Gastroesophageal sphincter (tissue), 3 donors: Measurements from ENCODE around the gene RHOH.

Experiments used
- EP300 ChIP-seq: sonication (generic); formaldehyde crosslinking; IDR thresholded peaks from one replicate; pipeline ENCODE4 v1.6.1; 2017; ENCODE audit warnings: antibody characterized with exemption, mild to moderate bottlenecking
- POLR2A ChIP-seq, 2 donors: fragments of 450-650 bp; IDR thresholded peaks; one replicate each; pipeline ENCODE4 v1.6.1; 2017; ENCODE audit warnings: antibody characterized with exemption in 2 of 2, mild to moderate bottlenecking in 2 of 2, moderate library complexity in 1 of 2
- POLR2AphosphoS5 ChIP-seq: sonication (generic); formaldehyde crosslinking; IDR thresholded peaks from one replicate; pipeline ENCODE4 v1.6.1; 2017; ENCODE audit warnings: antibody characterized with exemption
- TF ChIP-seq, protein P1 (sequence below), 4 experiments: fragments of 200-600 bp in 2 of 4; fragments of 450-650 bp in 2 of 4; sonication (generic) in 1 of 4; IDR thresholded peaks; one replicate each; pipeline ENCODE4 v1.5.1; 2017 to 2019; ENCODE audit warnings: antibody characterized with exemption in 4 of 4, mild to moderate bottlenecking in 2 of 4, moderate library complexity in 2 of 4

DNA sequence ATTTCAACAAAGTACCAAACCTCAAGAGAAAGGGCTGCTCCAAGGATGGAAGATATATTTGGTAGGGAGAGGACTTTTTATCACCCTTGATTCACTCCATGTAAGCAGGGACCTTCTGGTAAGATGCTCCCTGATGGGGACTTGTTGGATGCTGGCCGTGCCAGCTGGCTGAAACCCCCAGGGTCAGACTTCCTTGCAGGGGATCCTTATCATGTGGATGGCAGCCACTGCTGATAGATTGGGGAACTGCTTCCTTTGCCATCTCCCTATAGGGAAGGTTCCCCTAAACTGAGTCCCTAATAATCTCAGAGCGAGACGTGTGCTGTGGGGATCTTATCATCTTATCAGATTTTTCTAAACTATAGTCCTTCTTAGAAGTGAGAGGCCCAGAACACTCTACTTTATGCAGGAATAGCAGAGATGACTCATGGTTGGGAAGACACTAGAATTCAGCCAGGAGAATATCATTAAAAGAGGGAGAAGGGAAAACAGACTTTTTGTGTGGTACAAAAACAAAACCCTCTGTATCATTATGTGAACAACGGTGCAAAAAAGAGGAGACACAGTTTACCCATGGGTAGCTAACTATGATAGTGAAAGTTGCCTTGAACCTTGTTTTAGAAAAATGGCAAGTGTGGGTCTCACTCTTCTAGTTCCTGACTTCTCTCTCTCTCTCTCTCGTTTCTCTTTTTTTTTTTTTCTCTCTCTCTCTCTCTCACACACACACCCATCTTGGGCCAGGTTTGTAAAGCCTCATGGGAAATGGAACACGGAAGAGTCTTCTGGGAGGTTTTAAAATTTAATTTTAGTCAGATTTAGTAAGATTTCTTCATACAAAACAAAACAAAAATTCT is 16.1 kb downstream of the RHOH start:
- no peak for TF ChIP-seq POLR2A (IDR thresholded peaks at IDR 0.05)
- TF ChIP-seq, protein P1, sequence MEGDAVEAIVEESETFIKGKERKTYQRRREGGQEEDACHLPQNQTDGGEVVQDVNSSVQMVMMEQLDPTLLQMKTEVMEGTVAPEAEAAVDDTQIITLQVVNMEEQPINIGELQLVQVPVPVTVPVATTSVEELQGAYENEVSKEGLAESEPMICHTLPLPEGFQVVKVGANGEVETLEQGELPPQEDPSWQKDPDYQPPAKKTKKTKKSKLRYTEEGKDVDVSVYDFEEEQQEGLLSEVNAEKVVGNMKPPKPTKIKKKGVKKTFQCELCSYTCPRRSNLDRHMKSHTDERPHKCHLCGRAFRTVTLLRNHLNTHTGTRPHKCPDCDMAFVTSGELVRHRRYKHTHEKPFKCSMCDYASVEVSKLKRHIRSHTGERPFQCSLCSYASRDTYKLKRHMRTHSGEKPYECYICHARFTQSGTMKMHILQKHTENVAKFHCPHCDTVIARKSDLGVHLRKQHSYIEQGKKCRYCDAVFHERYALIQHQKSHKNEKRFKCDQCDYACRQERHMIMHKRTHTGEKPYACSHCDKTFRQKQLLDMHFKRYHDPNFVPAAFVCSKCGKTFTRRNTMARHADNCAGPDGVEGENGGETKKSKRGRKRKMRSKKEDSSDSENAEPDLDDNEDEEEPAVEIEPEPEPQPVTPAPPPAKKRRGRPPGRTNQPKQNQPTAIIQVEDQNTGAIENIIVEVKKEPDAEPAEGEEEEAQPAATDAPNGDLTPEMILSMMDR (IDR thresholded peaks at IDR 0.05), result no peak
- TF ChIP-seq EP300, result no peak
- TF ChIP-seq POLR2AphosphoS5, result no peak
